ENCODE data around the gene LCE7A. TPM values are rescaled to one million over a fixed set of nuclear protein-coding genes. Genes with fewer than 3 reads are reported as not detected.
A peak's percentile ranks its signal among the peaks of the same experiment; 100 is the strongest.

LCE7A gene
- total RNA-seq, 1 experiment from 2014 or later = not detected

GRCh38 chr1:152869808-152870419 is 10.1 kb downstream of the LCE7A start:
- Mint-ChIP-seq H3K9me3 (peaks cover 3 to 4% of the 10 kb centered on the region in 2 experiments; a peak in 4 of 5 replicates), H3K4me1 (no peaks in the 10 kb centered on the region), H3K27ac (no peak overlapping the region), H3K4me3 (no peak overlapping the region), H3K36me3 (ENCODE audit: insufficient read depth in 1 of 3, low read depth in 3 of 3) (no peaks in the 10 kb centered on the region), H3K27me3 (ENCODE audit: low read depth) (no peaks in the 10 kb centered on the region; the same call in 1 of the 2 replicates)
- Histone ChIP-seq H2BK20ac (ENCODE audit: low read depth, low read length, poor library complexity, severe bottlenecking) (no peak overlapping the region), H3K56ac (ENCODE audit: insufficient read length, low read depth, low read length) (no peak overlapping the region), H4K5ac (ENCODE audit: insufficient read length, low read depth, low read length) (no peak overlapping the region), H3K9ac (ENCODE audit: extremely low read depth, insufficient read length, low read length) (no peak overlapping the region), H4K20me1 (ENCODE audit: control insufficient read depth, insufficient read depth, insufficient read length) (no peaks in the 10 kb centered on the region), H2BK5ac (ENCODE audit: insufficient read length, low read length) (no peak overlapping the region), H3K4ac (ENCODE audit: low read depth, low read length) (no peak overlapping the region), H3K14ac (ENCODE audit: insufficient read depth, low read length) (no peak overlapping the region), H4K91ac (ENCODE audit: insufficient read length, low read depth, low read length) (no peak overlapping the region), H3K79me1 (ENCODE audit: insufficient read depth, low read depth, low read length, poor library complexity, severe bottlenecking) (no peaks in the 10 kb centered on the region), H2BK120ac (ENCODE audit: low read depth, low read length, poor library complexity, severe bottlenecking) (no peak overlapping the region), H3K27me3 (ENCODE audit: insufficient read depth, low read length) (no peaks in the 10 kb centered on the region), H3K18ac (ENCODE audit: insufficient read length, low read depth, low read length) (no peak overlapping the region), H3K4me2 (ENCODE audit: insufficient read depth, insufficient read length, low read length) (no peak overlapping the region), H2BK12ac (ENCODE audit: insufficient read length, low read depth, low read length) (no peak overlapping the region), H2AK5ac (ENCODE audit: insufficient read length, low read length) (no peak overlapping the region), H2BK15ac (ENCODE audit: low read depth, low read length) (no peak overlapping the region), H3K4me1 (ENCODE audit: insufficient read depth, low read length) (no peaks in the 10 kb centered on the region), H3K27ac (ENCODE audit: insufficient read length, low read depth, low read length) (no peak overlapping the region), H2AFZ (ENCODE audit: low read length) (no peak overlapping the region), H4K8ac (replicated peaks; ENCODE audit: insufficient read length, low read depth, low read length) (no peak overlapping the region), H3T11ph (ENCODE audit: low read length) (no peak overlapping the region), H3K23me2 (ENCODE audit: insufficient read length, low read depth, low read length, poor library complexity, severe bottlenecking) (no peaks in the 10 kb centered on the region), H3K9me3 (ENCODE audit: control insufficient read depth, low read depth, low read length) (peaks cover 11% of the 10 kb centered on the region), H3K23ac (ENCODE audit: insufficient read length, low read depth, low read length) (no peak overlapping the region), H3K79me2 (ENCODE audit: insufficient read depth, low read length) (no peaks in the 10 kb centered on the region)
- TF ChIP-seq CTCF (conservative IDR thresholded peaks at IDR 0.05) = peak; percentile 75
- DNase-seq = peak; percentile 35
- WGBS (ENCODE audit: extremely low coverage, insufficient read length, low lambda C conversion rate) = no CpG with 5 or more reads among the region's 9 CpGs

All from H9 (cell line).